SK-N-SH (cell line): ENCODE measurements around the gene ITSN1. TPM values are rescaled to one million over a fixed set of nuclear protein-coding genes. Genes with fewer than 3 reads are reported as not detected.

Source experiments
- CTCF ChIA-PET: fragments of 300-600, 350-600 bp; formaldehyde crosslinking; extraction: SDS; loops from one replicate; lab custom pipeline; 2021; lab: Yijun Ruan, JAX
- POLR2A ChIA-PET: fragments of 350-600 bp; sonication (Branson Sonifier 250); formaldehyde crosslinking; extraction: SDS; loops from one replicate; lab custom pipeline; 2020; ENCODE audit warnings: antibody characterized with exemption, inconsistent platforms; lab: Yijun Ruan, JAX
- DNase-seq: peaks from one replicate; pipeline ENCODE4 v3.0.0; 2012
- H2AFZ ChIP-seq: fragments of 200-600 bp; sonication (generic); 2 replicates; pipeline ENCODE4 v1.8.1; 2016; ENCODE audit warnings: antibody characterized with exemption, mild to moderate bottlenecking, low read depth
- H3F3A ChIP-seq: fragments of 200-600 bp; sonication (generic); replicated peaks from 2 replicates; pipeline ENCODE3; 2016; ENCODE audit warnings: antibody characterized with exemption, mild to moderate bottlenecking; ENCODE audit not compliant: insufficient read depth
- H3K27ac ChIP-seq, 2 experiments: fragments of 200-500 bp in 1 of 2; fragments of 200-600 bp in 1 of 2; sonication (Bioruptor generic) in 1 of 2; sonication (generic), shearing (Covaris generic) in 1 of 2; 2 replicates each; pipeline versions ENCODE4 v1.5.1 to v1.6.1; 2014 to 2016; ENCODE audit warnings: low read depth in 2 of 2, inconsistent platforms in 1 of 2, low read length in 1 of 2, mild to moderate bottlenecking in 1 of 2, mixed read lengths in 1 of 2
- H3K27me3 ChIP-seq: fragments of 200-600 bp; sonication (generic), shearing (Covaris generic); 2 replicates; pipeline ENCODE4 v1.6.1; 2016; ENCODE audit warnings: mixed run types; ENCODE audit not compliant: insufficient read depth
- H3K36me3 ChIP-seq, 2 experiments: fragments of 200-500 bp in 1 of 2; fragments of 200-600 bp in 1 of 2; sonication (Bioruptor generic) in 1 of 2; sonication (generic) in 1 of 2; replicated peaks in 1 of 2; 2 replicates each; pipeline versions ENCODE3 to v1.5.1; 2014 to 2016; ENCODE audit warnings: low read length in 1 of 2, mild to moderate bottlenecking in 1 of 2; ENCODE audit not compliant: insufficient read depth in 2 of 2, control insufficient read depth in 1 of 2
- H3K4me1 ChIP-seq, 2 experiments: fragments of 200-500 bp in 1 of 2; fragments of 200-600 bp in 1 of 2; sonication (Bioruptor generic) in 1 of 2; sonication (generic), shearing (Covaris generic) in 1 of 2; 2 replicates each; pipeline versions ENCODE4 v1.5.1 to v1.6.1; 2014 to 2016; ENCODE audit warnings: low read depth in 1 of 2, low read length in 1 of 2, mixed run types in 1 of 2; ENCODE audit not compliant: insufficient read depth in 2 of 2, control insufficient read depth in 1 of 2
- H3K4me2 ChIP-seq: fragments of 200-600 bp; sonication (generic), shearing (Covaris generic); 2 replicates; pipeline ENCODE4 v1.6.1; 2017; ENCODE audit warnings: mixed run types
- H3K4me3 ChIP-seq, 2 experiments: fragments of 200-500 bp in 1 of 2; fragments of 200-600 bp in 1 of 2; sonication (Bioruptor generic) in 1 of 2; sonication (generic), shearing (Covaris generic) in 1 of 2; 2 replicates each; pipeline versions ENCODE4 v1.5.1 to v1.8.1; 2014 to 2016; ENCODE audit warnings: low read depth in 2 of 2, inconsistent platforms in 1 of 2, low read length in 1 of 2, mild to moderate bottlenecking in 1 of 2, mixed read lengths in 1 of 2, moderate library complexity in 1 of 2
- H3K79me2 ChIP-seq: fragments of 200-600 bp; sonication (generic); 2 replicates; pipeline ENCODE4 v1.8.1; 2017; ENCODE audit warnings: mild to moderate bottlenecking; ENCODE audit not compliant: insufficient read depth
- H3K9ac ChIP-seq: fragments of 200-600 bp; sonication (generic); 2 replicates; pipeline ENCODE4 v1.6.1; 2017; ENCODE audit warnings: mixed run types
- H3K9me2 ChIP-seq: fragments of 200-600 bp; sonication (generic); 2 replicates; pipeline ENCODE4 v1.6.1; 2017; ENCODE audit warnings: mixed run types
- H3K9me3 ChIP-seq: fragments of 200-600 bp; sonication (generic); 2 replicates; pipeline ENCODE4 v1.6.1; 2017; ENCODE audit warnings: mixed run types, mild to moderate bottlenecking, moderate library complexity
- H4K20me1 ChIP-seq: fragments of 200-600 bp; sonication (generic); 2 replicates; pipeline ENCODE4 v1.6.1; 2017; ENCODE audit warnings: mild to moderate bottlenecking, mixed run types; ENCODE audit not compliant: insufficient read depth
- CHD2 ChIP-seq: fragments of 150-350 bp; IDR thresholded peaks from 2 replicates; pipeline ENCODE4 v1.6.1; 2018; ENCODE audit warnings: low read length; ENCODE audit not compliant: partially characterized antibody
- FOSL2 ChIP-seq: IDR thresholded peaks from 2 replicates; pipeline ENCODE4 v1.4.0; 2012; ENCODE audit warnings: low read depth, mild to moderate bottlenecking, moderate library complexity, borderline replicate concordance
- FOXM1 ChIP-seq: IDR thresholded peaks from 2 replicates; pipeline ENCODE4 v1.4.0; 2012; ENCODE audit warnings: low read depth, mild to moderate bottlenecking
- GATA2 ChIP-seq: sonication (generic); formaldehyde crosslinking; IDR thresholded peaks from 2 replicates; pipeline ENCODE4 v1.5.0; 2020; ENCODE audit warnings: mild to moderate bottlenecking, missing genetic modification reagents
- IRF3 ChIP-seq: fragments of 150-350 bp; IDR thresholded peaks from 2 replicates; pipeline ENCODE4 v1.6.1; 2016; ENCODE audit warnings: mild to moderate bottlenecking, low read depth, low read length
- MAX ChIP-seq: IDR thresholded peaks from 2 replicates; pipeline ENCODE4 v1.4.0; 2012; ENCODE audit warnings: low read depth
- MEF2A ChIP-seq: IDR thresholded peaks from 2 replicates; pipeline ENCODE4 v1.4.0; 2012; ENCODE audit warnings: low read depth, borderline replicate concordance
- POLR2AphosphoS5 ChIP-seq: IDR thresholded peaks from 2 replicates; pipeline ENCODE4 v1.6.1; 2012; ENCODE audit warnings: low read depth, low read length
- RAD21 ChIP-seq: IDR thresholded peaks from 2 replicates; pipeline ENCODE4 v1.6.1; 2012; ENCODE audit warnings: mild to moderate bottlenecking, low read length
- RXRA ChIP-seq: IDR thresholded peaks from 2 replicates; pipeline ENCODE4 v1.4.0; 2012; ENCODE audit warnings: low read depth, mild to moderate bottlenecking, borderline replicate concordance
- TCF12 ChIP-seq: IDR thresholded peaks from 2 replicates; pipeline ENCODE4 v1.4.0; 2012
- USF2 ChIP-seq: fragments of 150-350 bp; IDR thresholded peaks from 2 replicates; pipeline ENCODE4 v1.6.1; 2017; ENCODE audit warnings: antibody characterized with exemption, low read length, low read depth, borderline replicate concordance
- YY1 ChIP-seq: IDR thresholded peaks from 2 replicates; pipeline ENCODE4 v1.4.0; 2012; ENCODE audit warnings: low read depth, mild to moderate bottlenecking
- WGBS: methylation state at CpG from one replicate; pipeline ENCODE4 v1.1.6; 2017; ENCODE audit warnings: low lambda C conversion rate; 5-methylcytosine and 5-hydroxymethylcytosine counted together
- polyA plus RNA-seq, 3 experiments: library from polyadenylated mRNA; depleted of rRNA; stranded (reverse); fragments of >200 nt; gene quantifications; 2 replicates each; pipeline ENCODE4 v1.2.3, GENCODE V29; 2012
- TF ChIP-seq, protein P1 (sequence below): IDR thresholded peaks from 2 replicates; pipeline ENCODE4 v1.4.0; 2012; ENCODE audit warnings: low read depth, borderline replicate concordance
- TF ChIP-seq, protein P2 (sequence below): IDR thresholded peaks from 2 replicates; pipeline ENCODE4; 2012
- TF ChIP-seq, protein P3 (sequence below): IDR thresholded peaks from 2 replicates; pipeline ENCODE4 v1.4.0; 2012; ENCODE audit warnings: low read depth, borderline replicate concordance
- TF ChIP-seq, protein P4 (sequence below): fragments of 200-600 bp; sonication (generic); IDR thresholded peaks from 2 replicates; pipeline ENCODE4 v1.6.1; 2017; ENCODE audit warnings: antibody characterized with exemption, mild to moderate bottlenecking, moderate library complexity

Gene ITSN1
- polyA plus RNA-seq, 1 of the 3 experiments (the other 2 are of a cell fraction) = 27.8 TPM

GRCh38 chr21:33931799-33932390, 289.6 kb downstream of the ITSN1 start:
- Histone ChIP-seq H3K9me2 (no peaks in the 10 kb centered on the region), H3K27me3 (no peaks in the 10 kb centered on the region), H3K79me2 (no peaks in the 10 kb centered on the region), H3F3A (no peaks in the 10 kb centered on the region), H3K4me2 (peak overlapping the region; percentile 60), H3K9ac (no peak overlapping the region), H4K20me1 (no peaks in the 10 kb centered on the region), H2AFZ (peak overlapping the region; percentile 71), H3K4me3 (no peak overlapping the region), H3K27ac (no peak overlapping the region), H3K4me1 (peaks cover 3 to 6% of the 10 kb centered on the region in 2 experiments; a peak in 2 of 4 replicates), H3K36me3 (no peaks in the 10 kb centered on the region), H3K9me3 (no peaks in the 10 kb centered on the region)
- ChIA-PET CTCF (interaction anchor here (0.9 to 3.4 kb wide), 3 partner anchors 8 to 421 kb away, joined by 3 to 34 read pairs (median 4); no protein-coding TSS in a partner anchor), POLR2A (no interaction called here)
- DNase-seq = no peak
- 92% methylated on average over 10 of the region's 10 CpGs for WGBS
- TF ChIP-seq, protein P1, sequence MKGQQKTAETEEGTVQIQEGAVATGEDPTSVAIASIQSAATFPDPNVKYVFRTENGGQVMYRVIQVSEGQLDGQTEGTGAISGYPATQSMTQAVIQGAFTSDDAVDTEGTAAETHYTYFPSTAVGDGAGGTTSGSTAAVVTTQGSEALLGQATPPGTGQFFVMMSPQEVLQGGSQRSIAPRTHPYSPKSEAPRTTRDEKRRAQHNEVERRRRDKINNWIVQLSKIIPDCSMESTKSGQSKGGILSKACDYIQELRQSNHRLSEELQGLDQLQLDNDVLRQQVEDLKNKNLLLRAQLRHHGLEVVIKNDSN = no peak
- TF ChIP-seq, protein P2, sequence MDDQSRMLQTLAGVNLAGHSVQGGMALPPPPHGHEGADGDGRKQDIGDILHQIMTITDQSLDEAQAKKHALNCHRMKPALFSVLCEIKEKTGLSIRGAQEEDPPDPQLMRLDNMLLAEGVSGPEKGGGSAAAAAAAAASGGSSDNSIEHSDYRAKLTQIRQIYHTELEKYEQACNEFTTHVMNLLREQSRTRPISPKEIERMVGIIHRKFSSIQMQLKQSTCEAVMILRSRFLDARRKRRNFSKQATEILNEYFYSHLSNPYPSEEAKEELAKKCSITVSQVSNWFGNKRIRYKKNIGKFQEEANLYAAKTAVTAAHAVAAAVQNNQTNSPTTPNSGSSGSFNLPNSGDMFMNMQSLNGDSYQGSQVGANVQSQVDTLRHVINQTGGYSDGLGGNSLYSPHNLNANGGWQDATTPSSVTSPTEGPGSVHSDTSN = no peak
- TF ChIP-seq CHD2 (no peak), USF2 (no peak), MAX (no peak), RAD21 (no peak), FOXM1 (no peak), RXRA (no peak), GATA2 (no peak), POLR2AphosphoS5 (no peak), MEF2A (no peak), FOSL2 (no peak), YY1 (no peak), TCF12 (no peak), IRF3 (no peak)
- TF ChIP-seq, protein P3, sequence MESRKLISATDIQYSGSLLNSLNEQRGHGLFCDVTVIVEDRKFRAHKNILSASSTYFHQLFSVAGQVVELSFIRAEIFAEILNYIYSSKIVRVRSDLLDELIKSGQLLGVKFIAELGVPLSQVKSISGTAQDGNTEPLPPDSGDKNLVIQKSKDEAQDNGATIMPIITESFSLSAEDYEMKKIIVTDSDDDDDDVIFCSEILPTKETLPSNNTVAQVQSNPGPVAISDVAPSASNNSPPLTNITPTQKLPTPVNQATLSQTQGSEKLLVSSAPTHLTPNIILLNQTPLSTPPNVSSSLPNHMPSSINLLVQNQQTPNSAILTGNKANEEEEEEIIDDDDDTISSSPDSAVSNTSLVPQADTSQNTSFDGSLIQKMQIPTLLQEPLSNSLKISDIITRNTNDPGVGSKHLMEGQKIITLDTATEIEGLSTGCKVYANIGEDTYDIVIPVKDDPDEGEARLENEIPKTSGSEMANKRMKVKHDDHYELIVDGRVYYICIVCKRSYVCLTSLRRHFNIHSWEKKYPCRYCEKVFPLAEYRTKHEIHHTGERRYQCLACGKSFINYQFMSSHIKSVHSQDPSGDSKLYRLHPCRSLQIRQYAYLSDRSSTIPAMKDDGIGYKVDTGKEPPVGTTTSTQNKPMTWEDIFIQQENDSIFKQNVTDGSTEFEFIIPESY = no peak
- TF ChIP-seq, protein P4, sequence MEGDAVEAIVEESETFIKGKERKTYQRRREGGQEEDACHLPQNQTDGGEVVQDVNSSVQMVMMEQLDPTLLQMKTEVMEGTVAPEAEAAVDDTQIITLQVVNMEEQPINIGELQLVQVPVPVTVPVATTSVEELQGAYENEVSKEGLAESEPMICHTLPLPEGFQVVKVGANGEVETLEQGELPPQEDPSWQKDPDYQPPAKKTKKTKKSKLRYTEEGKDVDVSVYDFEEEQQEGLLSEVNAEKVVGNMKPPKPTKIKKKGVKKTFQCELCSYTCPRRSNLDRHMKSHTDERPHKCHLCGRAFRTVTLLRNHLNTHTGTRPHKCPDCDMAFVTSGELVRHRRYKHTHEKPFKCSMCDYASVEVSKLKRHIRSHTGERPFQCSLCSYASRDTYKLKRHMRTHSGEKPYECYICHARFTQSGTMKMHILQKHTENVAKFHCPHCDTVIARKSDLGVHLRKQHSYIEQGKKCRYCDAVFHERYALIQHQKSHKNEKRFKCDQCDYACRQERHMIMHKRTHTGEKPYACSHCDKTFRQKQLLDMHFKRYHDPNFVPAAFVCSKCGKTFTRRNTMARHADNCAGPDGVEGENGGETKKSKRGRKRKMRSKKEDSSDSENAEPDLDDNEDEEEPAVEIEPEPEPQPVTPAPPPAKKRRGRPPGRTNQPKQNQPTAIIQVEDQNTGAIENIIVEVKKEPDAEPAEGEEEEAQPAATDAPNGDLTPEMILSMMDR = no peak
